GM12874 (cell line): ENCODE measurements around the gene HBG1.

Source experiments
- CTCF ChIP-seq: IDR thresholded peaks from 2 replicates; pipeline ENCODE4 v1.5.1; 2011; ENCODE audit warnings: low read depth, mild to moderate bottlenecking, control low read depth, low read length, moderate library complexity; ENCODE audit not compliant: insufficient read depth

HBG1 gene

GRCh38 chr11:5233307-5233706 is 16.4 kb downstream of the HBG1 start:
- no peak for TF ChIP-seq CTCF

GRCh38 chr11:5232821-5233220 is 16.8 kb downstream of the HBG1 start:
- no peak for TF ChIP-seq CTCF

- TF ChIP-seq CTCF = no peak
These were observed 17.5 kb downstream of the HBG1 start for GRCh38 chr11:5232176-5232575.

GRCh38 chr11:5231111-5231510 is 18.5 kb downstream of the HBG1 start:
- TF ChIP-seq CTCF = no peak

- TF ChIP-seq CTCF = no peak
These were observed 19.4 kb downstream of the HBG1 start for GRCh38 chr11:5230266-5230665.

- no peak for TF ChIP-seq CTCF
These were observed 19.9 kb downstream of the HBG1 start for GRCh38 chr11:5229796-5230195.

GRCh38 chr11:5229356-5229755 is 20.3 kb downstream of the HBG1 start:
- no peak for TF ChIP-seq CTCF

- TF ChIP-seq CTCF = no peak
These were observed 21.5 kb downstream of the HBG1 start for GRCh38 chr11:5228124-5228523.
